WI38 (cell line): ENCODE results near the gene DOK5.

Experiments used
- H3K4me3 ChIP-seq: 2 replicates; pipeline ENCODE4 v1.5.1; 2011; ENCODE audit warnings: low read depth, mild to moderate bottlenecking, control low read depth, low read length
- TF ChIP-seq, protein P1 (sequence below): IDR thresholded peaks from 2 replicates; pipeline ENCODE4 v1.5.1; 2012; ENCODE audit warnings: low read depth, mild to moderate bottlenecking, control low read depth, low read length

The DOK5 gene

DNA sequence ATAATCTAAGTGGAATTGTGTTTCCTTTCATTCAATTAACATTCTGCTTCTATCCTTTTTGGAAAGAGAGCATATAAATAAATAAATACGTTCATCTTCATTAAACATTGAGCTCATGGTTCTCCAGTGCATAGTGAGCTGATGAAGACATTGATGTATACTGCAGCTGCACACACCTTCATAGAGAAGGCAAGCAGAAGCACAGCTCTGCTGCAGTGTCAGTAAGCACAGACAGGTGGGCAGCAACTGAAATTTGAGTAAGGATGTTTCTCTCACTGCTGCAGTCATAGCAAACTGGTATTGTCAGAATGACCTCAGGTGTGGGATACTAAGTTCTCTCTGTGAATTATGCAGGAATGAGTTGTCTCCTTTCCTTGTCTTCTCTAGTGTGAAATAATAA is 202.9 kb downstream of the DOK5 start:
- no peak overlapping the region for H3K4me3 ChIP-seq
- TF ChIP-seq, protein P1, sequence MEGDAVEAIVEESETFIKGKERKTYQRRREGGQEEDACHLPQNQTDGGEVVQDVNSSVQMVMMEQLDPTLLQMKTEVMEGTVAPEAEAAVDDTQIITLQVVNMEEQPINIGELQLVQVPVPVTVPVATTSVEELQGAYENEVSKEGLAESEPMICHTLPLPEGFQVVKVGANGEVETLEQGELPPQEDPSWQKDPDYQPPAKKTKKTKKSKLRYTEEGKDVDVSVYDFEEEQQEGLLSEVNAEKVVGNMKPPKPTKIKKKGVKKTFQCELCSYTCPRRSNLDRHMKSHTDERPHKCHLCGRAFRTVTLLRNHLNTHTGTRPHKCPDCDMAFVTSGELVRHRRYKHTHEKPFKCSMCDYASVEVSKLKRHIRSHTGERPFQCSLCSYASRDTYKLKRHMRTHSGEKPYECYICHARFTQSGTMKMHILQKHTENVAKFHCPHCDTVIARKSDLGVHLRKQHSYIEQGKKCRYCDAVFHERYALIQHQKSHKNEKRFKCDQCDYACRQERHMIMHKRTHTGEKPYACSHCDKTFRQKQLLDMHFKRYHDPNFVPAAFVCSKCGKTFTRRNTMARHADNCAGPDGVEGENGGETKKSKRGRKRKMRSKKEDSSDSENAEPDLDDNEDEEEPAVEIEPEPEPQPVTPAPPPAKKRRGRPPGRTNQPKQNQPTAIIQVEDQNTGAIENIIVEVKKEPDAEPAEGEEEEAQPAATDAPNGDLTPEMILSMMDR = no peak

DNA sequence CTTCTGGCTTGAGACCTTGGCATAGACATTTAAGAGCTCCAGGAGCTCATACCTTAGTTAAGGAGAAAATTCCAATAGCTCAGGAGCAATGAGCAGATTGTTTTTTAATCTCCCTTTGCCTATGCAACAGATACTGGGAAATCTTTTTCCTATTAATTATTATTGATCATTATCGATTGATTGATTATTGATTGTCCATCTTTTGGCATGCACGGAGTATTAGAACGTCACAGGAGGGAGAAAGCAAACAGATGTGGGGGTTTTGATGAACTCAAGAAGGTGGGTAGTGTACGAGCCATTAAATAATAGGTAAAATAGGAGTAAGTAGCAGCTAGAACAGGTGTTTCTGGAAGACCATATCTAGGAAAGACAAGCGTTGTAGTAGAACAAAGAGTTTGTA is 205.0 kb downstream of the DOK5 start:
- TF ChIP-seq, protein P1 = no peak
- H3K4me3 ChIP-seq = no peak overlapping the region

DNA sequence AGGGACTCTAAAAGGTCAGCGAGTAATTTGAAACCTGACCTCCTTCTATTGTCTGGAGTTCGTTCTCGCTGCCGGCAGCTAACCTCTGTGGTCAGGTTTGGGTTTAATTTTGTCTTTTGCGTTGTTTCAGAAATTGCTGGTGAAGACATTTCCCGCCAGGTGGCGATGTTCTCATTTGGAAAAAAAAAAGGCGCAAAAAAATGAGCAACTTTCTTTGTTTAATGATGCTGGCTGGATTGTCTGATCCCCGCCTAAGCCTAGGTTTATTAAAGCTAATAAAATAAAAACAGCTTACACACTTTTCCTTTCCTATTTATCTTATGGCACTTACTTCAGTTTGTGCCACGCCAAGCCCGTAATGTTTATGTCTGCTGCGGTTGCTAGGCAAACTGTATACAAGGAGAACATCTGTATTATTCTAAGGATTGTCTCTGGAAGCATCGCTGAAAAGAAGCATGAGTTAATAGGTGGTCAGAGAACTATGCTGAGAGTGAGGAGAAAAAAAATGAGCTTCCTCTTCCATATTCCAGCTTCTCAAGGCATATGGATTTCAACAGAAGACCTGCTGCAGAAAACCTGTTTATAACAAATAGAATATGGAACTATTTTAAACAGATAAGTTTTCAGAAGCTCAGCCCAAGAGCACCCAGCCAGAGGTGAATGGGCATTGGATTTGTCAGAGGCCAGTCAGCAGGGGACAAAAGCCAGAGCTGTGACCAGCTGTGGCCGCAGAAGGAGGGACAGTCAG is 205.7 kb downstream of the DOK5 start:
- H3K4me3 ChIP-seq = no peak overlapping the region
- TF ChIP-seq, protein P1 = 0 out of 2 replicates have a peak, but pooled peaks have one; percentile 16

DNA sequence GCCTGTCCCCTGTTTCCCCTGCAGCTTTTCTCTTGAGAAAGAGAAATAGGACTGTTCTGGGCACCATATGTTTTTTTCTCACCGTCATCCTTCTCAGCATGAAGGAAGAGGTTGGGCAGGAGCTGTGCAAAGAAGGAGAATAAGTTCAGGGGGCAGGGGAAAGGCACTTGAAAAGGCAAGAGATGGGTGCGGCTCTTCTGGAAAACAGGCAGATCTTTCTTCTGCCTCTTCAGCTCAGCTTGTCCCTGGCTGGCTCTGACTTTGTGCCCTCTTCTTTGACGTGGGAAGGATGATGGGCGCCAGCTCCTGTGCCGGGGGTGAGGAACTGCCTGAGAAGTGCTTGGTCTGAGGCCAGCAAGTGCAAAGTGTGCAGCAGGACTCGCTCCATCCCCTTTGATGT is 206.5 kb downstream of the DOK5 start:
- TF ChIP-seq, protein P1 = no peak
- no peak overlapping the region for H3K4me3 ChIP-seq

DNA sequence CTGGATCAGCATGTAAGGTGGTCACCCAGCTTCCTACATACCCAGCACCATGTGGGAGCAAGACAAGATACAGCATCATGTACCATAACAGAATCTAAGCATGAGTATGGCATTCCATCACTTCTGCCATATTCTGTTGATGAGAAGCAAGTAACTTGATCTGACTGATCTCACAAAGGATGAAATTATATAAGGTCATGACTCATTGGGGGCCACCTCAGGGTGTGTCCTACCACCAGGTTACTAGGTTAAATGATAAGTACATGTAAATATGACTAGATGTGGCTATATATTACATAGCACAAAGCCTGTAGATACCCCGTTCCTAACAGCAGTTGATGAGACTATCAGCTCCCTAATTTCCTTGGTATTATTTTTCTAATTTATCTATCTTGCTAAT is 213.1 kb downstream of the DOK5 start:
- TF ChIP-seq, protein P1 = no peak
- no peak overlapping the region for H3K4me3 ChIP-seq

GRCh38 chr20:54690323-54690722 is 214.9 kb downstream of the DOK5 start:
- H3K4me3 ChIP-seq = no peak overlapping the region
- TF ChIP-seq, protein P1 = no peak

DNA sequence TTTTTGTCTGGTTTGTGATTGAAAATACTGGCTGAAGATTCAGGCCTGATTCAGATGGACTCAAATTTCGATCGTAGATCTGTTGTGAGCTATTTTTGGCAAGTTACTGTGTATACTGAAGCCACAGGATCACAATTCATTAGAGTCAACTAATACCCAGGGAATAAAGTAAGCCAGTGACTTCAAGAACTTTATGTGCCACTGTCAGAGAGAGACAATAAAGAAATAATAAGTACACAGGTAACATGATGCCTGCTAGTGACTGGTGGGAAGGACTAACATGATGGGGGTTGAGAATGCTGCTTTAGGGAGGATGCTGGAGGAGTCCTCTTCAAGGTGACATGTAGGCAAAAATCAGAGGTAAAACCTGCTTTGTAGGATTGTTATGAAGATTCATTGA is 215.9 kb downstream of the DOK5 start:
- no peak overlapping the region for H3K4me3 ChIP-seq

More for the DNA sequence above, 215.9 kb downstream of the DOK5 start:
- TF ChIP-seq, protein P1 = no peak
